HG02571 (cell line): Measurements from ENCODE around the gene MAGI2.
"Not testable (repeated sequence)": the region's sequence is repeated elsewhere in the genome, so short reads cannot be mapped to it uniquely, and the experiment has no call there.

ENCODE experiments used
- ATAC-seq: cut with Tn5 transposase; IDR thresholded peaks from one replicate; pipeline ENCODE4 v1.9.1; 2021; ENCODE audit warnings: mild to moderate bottlenecking, moderate library complexity; ENCODE audit not compliant: unreplicated experiment

The MAGI2 gene

GRCh38 chr7:79452032-79452494 lies 1.4 kb downstream of the MAGI2 start:
- no peak for ATAC-seq

DNA sequence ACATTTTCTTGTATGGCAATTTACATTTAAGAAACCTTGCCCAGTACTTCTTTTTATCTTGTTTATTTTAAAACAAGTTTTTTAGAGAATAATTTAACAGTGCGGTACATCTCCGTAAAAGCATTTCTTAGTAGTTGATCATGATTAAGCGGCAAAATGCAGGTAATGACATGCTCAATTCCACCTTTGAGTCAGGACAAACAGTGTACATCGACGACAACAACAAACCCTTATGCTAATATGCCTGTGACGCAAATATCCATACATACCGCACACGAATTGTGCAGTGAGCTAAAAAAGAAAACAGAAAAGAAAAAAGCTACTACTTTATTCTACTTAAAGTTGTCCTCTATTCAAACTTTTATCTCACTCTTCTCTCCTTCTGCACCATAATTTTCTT lies 1.9 kb downstream of the MAGI2 start:
- ATAC-seq = no peak

GRCh38 chr7:79442766-79443165 lies 10.7 kb downstream of the MAGI2 start:
- not testable (repeated sequence) for ATAC-seq

- no peak for ATAC-seq
These were observed 17.1 kb downstream of the MAGI2 start for GRCh38 chr7:79436378-79436777.

DNA sequence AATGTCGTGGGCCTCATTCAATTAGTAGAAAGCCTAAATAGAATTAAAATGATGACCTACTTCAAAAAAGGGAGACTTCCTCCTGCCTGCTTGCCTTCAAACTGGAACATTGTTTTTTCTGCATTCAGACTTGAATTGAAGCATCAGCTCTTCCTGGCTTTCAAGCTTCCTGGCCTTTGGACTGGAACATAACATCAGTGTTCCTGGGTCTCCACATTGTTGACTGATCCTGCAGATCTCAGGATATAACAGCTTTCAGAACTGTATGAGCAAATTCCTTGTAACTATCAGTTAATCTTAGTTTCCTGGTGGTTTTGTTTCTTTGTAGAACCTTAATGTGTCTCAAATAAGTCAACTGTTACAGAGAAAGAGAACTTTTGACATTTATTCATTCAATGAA lies 18.6 kb downstream of the MAGI2 start:
- ATAC-seq = no peak

GRCh38 chr7:79434098-79434497 lies 19.4 kb downstream of the MAGI2 start:
- ATAC-seq = no peak

- no peak for ATAC-seq
These were observed 23.1 kb downstream of the MAGI2 start for GRCh38 chr7:79430391-79430790.

- no peak for ATAC-seq
These were observed 27.8 kb downstream of the MAGI2 start for GRCh38 chr7:79425665-79426064.

DNA sequence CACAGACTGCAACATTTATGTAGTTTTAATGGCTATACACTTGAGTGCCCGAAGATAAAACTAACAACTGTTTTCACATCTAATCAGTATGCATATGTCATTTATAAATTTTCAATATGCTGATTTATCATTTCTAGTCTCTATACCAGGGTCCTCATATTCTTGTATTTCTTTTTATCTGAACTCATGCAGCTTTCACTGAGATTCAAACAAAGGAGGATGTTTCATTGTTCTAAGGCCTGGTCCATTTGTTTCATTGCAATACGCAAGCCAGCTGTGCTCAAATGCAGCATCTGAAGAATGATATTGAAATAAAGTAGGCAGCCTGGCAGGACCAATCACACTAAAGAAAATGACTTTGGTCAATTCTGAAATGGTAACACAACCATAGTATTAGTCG lies 31.7 kb downstream of the MAGI2 start:
- no peak for ATAC-seq

DNA sequence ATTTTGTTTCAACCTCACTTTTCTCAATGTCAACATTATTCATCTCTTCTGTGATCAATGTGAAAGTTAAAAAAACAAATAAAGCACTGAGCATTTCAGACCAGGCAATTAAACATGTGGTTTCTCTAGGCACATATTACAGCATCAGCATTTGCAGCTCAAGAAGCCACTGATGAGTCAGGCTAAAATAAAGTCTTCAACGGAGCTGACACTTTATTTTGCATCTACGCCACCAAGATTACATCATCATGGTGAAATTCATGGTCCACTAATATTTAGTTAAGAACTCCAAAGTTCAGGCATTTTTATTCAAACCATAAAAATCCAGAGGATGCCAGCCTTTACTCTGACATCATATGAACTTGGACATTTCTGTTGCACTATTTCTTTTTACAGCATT lies 33.0 kb downstream of the MAGI2 start:
- ATAC-seq = no peak

GRCh38 chr7:79414910-79415309 lies 38.6 kb downstream of the MAGI2 start:
- no peak for ATAC-seq

DNA sequence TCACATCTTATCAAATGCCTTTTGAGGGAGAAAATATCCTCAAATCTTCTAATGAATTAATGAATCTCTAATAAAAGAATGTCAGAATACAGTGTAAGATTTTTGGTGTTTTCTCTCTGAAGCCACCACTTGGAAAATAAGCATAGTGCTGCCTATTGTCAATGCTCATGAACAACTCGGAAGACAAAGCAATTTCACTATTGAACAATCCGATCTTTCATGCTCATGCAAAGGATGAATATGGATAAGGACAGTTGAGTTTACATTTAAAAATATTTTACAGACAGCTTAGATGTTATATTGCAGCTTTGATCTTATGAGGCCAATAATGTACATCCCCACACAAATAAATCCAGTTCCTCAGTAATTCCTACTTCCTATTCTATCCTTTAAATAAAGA lies 40.6 kb downstream of the MAGI2 start:
- ATAC-seq = no peak

GRCh38 chr7:79412438-79412837 lies 41.0 kb downstream of the MAGI2 start:
- no peak for ATAC-seq

- ATAC-seq = no peak
These were observed 43.1 kb downstream of the MAGI2 start for GRCh38 chr7:79410345-79410744.

DNA sequence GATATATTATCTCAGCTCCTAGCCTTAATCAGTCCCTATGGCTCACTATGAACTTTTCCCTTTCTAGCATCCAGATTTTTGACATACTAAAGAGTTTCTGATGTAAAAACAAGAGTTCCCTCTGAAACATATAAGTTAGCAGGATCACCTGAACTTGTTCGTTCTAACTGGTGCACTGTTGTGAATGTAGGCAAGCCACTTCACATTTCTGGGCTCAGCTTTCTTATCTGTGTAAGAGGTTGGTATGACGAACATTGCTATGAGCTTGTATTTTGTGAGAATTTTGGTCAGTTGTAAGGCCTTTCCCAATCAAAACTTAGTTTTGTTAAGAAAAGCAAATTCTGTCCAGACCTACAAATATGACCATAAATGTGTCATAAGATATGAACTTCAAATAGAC lies 46.1 kb downstream of the MAGI2 start:
- no peak for ATAC-seq

DNA sequence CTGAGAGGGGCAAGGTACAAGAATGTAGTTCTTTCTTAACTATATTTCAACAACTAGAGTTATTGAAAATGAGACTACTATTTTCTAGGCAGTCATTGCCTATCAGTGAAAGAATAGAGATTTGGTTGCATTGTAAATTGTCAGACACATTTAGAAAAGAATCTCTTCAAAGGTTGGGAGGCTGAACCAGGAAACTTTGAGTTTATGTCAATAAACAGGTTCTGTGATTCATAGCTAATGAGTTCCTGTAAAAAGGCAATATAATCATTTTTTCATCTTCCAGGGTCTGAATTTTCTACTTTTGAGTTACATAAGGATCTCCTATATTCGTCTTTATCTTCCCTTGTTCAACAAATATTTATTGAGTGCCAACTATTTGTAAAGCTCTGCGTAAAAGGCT lies 47.1 kb downstream of the MAGI2 start:
- no peak for ATAC-seq

DNA sequence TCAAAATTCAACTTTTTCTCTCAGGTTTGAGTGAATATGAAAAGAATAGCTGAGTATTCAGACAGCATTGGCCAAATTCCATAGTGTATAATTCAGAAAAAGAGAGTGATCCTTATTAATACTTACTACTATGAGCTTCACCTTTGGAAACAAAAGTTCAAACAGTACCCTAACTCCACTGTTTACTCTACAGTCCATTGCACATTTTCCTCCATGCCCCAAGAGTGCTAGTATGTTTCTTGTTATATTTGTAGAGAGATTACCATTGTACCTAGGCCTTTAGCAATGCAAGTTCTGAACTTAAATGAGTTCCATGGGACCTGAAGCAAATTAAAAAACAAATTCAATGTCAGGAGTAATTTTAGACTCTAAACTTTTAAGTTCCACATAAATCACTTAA lies 48.1 kb downstream of the MAGI2 start:
- no peak for ATAC-seq

DNA sequence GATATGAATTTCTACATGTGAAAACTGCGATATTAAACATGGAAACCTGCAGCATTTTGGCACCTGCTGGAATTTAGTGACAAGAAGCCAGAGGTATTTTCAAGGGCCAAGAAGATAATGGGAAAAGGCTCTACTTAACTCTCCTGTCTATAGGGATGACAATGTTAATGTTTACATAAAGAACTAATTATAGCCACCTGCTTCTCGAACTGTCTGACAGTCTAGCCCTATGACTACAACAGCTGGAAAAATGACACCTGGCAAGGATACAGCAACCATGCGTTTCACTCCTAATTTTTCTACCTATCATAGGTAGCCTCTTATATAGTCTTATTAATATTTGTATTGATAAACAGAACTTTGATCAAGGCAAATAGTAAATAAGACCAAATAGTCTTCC lies 49.6 kb downstream of the MAGI2 start:
- no peak for ATAC-seq

DNA sequence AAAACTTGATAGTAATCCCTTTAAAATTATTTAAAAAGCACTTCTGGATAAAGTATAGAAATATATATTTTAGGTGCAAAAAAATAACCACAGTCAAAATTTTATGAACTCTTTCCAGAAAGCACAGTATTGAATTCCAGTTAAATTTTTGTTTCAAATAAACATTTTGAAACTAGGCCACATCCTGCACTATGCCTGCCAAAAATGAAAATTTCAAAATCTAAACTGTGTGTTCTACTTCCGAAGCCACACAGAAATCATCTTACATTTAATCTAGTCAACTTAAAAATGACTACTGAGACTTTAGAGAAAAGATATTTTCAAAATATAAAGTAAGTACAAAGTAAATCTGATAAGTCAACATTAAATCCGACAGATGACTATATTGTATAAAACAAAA lies 50.0 kb downstream of the MAGI2 start:
- ATAC-seq = no peak

- ATAC-seq = no peak
These were observed 52.2 kb downstream of the MAGI2 start for GRCh38 chr7:79401254-79401653.

- no peak for ATAC-seq
These were observed 53.2 kb downstream of the MAGI2 start for GRCh38 chr7:79400222-79400621.

- no peak for ATAC-seq
These were observed 55.2 kb downstream of the MAGI2 start for GRCh38 chr7:79398138-79398749.

DNA sequence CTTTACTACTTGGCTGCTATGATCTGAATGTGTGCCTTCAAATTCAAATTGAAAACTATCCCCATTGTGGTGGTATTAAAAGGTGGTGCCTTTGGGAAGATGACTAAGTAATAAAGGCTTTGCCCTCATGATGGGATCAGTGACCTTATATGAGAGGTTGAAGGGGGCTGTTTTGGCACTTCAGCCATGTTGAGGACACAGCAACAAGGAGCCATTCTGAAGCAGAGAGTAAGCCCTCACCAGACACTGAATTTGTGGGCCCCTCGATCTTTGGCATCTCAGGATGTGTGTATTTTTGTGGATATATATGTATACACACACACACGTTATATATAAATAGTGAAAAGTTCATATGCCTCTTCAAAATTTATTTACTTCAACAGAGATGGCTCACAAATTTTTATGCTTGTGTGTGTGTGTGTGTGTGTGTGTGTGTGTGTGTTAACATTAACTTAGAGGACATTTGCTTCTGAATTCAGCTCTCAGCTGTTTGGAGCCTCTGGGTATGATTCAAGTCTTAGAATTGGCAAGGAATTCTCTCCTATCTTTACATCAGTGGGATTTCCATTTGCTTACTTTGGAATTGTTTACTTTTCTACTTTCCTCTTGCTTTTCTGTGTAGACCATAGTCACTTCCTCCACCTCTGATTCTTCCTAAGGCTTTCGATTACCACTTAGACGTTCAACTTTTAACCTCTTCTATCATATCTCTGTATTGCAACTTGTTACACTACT lies 66.6 kb downstream of the MAGI2 start:
- ATAC-seq = no peak
